ENCODE measurements around the gene IFT88.

- TF ChIP-seq CTCF (IDR thresholded peaks at IDR 0.05; ENCODE audit: insufficient read depth, low read length) (no peak), POLR2AphosphoS5 (IDR thresholded peaks at IDR 0.05; ENCODE audit: low read depth) (no peak), REST (IDR thresholded peaks at IDR 0.05; ENCODE audit: insufficient replicate concordance, low read depth) (no peak)
Measured at GRCh38 chr13:20714161-20714560, 147.2 kb downstream of the IFT88 start.

Measured in HL-60 (cell line).